GM19372 (cell line): ENCODE measurements around the gene SLC38A4.
"Not testable (repeated sequence)": the region's sequence is repeated elsewhere in the genome, so short reads cannot be mapped to it uniquely, and the experiment has no call there.

ENCODE experiments used
- ATAC-seq: cut with Tn5 transposase; IDR thresholded peaks from one replicate; pipeline ENCODE4 v1.9.1; 2021; ENCODE audit warnings: mild to moderate bottlenecking, low read depth, moderate library complexity; ENCODE audit not compliant: unreplicated experiment

The SLC38A4 gene

DNA sequence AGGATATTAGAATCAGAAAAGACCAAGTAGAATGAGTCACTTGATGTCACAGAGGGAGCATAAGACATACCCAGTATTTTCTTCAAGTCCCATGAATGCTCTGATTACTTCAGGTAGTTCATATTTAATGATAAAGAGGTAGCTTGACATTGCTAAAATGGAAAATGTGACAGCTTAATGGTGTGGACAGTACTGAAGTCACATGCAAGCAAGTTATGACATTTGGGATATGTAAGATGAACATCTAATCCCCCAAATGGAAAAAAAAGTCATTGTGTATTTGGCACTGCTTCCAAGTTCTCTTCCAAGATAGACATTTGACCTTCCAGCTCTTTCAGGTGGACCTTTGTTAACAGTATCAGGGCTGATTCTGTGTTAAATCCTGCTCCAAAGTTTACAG lies 45.9 kb downstream of the SLC38A4 start:
- ATAC-seq, result no peak

DNA sequence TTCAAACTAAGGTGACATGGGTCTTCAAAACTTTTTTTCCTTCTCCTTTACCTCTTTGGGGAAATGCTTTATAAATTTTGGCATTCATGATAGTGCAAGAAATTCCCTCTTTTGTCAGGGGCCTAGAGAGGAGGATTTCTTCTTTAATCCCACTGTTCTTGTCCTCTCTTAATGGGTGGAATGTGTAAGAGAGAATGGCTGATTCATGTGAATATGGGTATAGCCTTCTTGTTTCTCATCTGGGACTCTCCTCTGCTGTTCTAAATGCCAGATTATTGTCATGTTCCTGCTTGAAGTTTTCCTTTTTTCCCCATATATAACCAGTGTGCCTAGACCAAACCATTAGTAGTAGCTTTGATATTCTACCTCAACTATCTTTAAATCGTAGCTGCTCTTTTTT lies 46.7 kb downstream of the SLC38A4 start:
- ATAC-seq, result no peak

DNA sequence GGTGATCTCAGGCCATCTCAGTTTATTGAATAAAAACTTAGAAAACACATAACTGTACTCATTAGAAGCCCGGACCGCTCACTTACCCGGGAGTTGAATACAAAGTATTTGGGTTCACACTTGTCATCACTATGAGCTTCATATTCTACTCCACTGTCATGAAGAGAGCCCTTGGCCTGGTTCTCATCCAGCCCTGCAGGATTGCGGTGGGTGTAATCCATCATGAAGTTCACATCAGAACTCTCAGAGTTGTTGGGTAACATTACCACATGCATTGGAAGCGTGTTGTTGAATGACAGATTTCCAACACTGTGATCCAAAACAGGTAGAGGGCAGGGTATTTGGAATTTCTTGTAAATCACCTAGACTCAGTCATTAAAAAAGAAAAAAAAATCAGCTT lies 47.4 kb downstream of the SLC38A4 start:
- ATAC-seq, result no peak

DNA sequence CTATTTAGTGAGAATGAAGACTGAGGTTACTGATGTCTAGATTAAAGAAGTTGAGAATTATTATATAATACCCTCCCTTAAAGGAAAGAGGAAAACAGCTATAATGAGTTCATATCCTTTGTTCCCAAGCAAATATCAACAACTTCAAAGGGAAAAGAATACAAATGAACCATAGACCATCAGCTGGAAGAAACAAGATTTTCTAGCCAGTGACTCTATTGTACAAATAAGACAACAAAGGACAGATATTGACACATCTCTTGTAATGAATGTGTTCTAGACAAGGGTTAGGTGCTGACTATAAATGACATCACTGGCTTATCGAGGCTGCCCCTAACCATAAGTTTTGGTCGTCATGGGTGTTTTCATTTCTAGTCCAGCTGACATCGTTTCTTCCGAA lies 48.2 kb downstream of the SLC38A4 start:
- no peak for ATAC-seq

DNA sequence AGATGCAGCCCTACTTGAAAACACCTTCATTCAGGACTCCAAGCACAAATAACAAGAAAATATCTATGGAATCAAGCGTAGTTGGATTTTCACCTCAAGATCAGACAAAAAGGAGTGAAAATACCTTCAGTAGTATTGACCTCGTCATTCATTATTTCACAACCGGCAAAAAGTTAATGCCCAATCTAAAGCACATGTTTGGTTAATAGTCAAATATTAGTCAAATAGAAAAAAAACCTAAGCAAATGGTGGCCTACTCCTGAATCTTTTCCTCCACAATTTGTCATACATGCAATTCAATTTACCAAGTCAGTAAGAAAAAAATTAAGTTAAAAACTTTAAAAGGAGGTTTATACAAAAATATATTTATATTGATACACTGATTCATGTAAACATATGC lies 50.0 kb downstream of the SLC38A4 start:
- no peak for ATAC-seq

DNA sequence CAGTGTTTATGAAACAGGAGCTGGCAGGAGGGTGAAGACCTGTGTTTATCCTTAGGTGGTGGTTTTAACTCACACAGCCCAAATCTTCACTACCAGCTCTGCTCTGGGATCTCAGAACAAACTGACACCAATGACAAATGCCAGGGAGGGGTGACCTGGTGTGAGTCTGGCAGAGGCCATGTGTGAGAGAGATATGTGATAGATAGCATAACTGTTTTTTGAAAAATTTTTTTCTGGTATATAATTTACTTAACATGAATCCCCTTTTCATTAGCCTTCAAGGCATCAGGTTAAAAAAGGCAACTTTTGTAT lies 51.5 kb downstream of the SLC38A4 start:
- no peak for ATAC-seq

DNA sequence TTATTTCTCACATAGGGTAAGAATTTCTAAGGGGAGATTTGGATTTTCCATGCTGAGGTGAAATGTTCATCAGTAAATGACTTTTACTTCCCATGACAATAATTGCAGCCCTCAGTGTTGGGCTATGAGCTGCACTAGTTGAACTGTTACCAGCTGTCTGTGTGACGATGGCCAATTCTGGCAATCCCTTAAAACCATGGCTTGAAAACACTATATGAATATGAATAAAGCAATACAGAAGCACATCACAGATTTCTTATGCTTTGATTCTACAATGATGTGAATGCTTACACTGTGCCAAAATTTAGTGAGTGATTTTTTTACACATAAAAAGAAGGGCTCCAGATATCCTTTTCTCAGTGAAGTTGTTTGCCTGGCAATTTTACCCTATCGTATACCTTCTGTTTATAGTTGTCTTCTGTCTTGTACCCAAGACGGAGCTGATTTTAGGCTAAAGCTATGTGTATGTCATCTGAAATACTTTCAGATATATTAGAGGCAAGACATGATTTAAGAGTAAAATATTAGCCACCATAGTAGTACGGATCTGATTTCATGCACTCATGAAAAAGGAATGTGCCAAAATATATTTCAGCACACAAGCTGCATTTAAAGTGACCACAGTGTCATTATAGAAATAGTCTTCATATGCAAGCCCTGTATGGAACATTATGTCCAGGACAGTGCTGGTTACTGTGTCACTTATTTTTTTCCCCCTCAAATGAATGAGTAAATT lies 52.0 kb downstream of the SLC38A4 start:
- ATAC-seq, result no peak

DNA sequence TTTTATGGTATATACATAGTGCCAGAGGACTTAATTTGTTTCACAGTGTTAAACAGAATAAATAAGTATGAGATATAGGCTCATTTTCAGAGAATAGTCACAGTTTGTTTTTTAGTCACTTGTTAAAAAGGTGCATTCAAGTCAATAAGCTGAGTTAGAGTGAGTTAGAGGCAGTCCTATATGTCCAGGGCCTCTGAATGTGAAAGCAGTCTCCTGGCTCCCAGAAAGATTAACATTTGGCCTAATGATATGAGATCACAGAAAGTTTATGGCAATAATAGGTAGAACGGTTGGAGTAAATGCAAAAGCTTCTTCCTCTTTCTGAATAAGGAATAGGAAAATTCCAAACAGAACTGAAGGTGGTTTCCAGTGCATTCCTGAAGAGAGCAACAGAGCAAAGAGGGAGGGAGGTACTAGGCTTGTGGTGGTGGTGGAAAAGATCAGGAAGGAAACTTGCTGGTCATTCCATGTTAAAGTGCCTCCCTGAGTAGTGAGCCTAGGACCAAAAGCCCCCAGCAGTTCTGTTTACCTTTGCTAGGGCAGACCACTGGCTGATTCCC lies 54.4 kb downstream of the SLC38A4 start:
- ATAC-seq, result no peak

DNA sequence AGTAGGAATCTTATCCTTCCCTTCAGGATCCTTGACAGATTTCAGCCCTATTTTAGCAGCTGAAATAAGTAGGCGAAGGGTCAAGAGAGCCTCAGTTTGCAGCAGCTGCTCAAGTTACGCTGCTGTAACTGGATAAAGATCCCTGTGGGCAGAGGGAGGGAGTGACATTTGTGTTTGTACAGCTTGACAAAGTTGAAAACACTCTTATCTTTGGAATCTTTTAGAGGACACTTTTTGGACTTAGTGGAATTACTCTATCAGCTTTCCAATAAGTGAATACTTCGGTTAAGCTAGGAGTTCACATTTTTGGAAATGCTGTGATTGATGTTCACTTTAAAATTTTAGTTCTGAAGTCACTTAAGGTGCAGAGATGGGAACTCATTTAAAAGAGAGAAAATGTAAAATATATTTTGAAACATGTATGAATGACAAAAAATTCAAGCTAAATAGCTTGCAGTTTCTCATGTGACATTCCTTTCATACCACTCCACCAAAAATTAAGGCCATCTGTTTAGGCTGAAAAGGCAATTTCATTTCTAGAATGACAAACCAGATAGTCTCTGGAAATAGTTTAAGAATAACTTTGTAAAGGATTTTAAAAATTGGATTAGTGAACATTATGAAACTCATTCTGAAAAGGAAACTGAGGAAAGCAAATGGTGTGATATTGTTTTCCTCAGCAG lies 55.2 kb downstream of the SLC38A4 start:
- no peak for ATAC-seq

DNA sequence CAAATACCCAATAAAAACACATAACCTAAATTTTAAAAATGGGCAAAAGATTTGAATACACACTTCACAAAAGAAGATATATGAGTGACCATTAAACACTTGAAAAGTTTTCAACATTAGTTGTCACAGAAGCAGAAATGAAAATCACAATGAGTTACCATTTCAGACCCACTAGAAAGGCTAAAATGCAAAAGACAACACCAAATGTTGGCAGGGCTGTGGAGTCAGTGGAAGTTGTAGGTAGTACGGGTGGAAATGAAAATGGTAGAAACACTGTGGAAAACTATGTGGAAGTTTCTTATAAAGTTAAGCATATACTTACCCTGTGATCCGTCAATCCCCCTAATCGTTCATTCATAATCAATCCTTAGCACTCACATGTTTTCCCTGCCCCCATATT lies 61.8 kb downstream of the SLC38A4 start:
- ATAC-seq, result no peak

DNA sequence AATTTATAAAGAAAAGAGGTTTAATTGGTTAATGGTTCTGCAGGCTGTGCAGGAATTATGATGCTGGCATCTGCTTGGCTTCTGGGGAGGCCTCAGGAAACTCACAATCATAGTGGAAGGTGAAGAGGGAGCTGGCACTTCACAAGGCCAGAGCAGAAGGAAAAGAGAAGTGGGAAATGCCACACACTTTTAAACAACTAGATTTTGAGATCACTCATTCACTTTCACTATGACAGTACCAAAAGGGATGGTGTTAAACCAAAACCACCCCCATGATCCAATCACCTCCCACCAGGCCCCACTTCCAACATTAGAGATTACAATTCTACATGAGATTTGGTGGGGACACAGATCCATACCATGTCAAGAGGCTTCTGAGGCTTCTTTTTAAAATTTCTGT lies 62.6 kb downstream of the SLC38A4 start:
- ATAC-seq, result no peak

DNA sequence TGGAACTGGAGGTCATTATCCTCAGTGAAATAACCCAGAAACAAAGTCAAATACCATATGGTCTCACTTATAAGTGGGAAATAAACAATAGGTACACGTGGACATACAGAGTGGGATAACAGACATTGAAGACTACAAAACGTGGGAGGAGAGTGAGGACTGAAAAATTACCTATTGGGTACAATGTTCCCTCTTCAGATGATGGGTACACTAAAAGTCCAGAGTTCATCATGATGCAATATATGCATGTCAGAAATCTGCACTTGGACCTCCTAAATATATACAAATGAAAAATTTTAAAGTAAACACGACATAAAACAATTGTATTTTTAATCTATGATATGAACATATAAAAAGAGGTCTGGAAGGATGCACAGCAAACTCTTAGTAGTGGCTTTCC lies 71.2 kb downstream of the SLC38A4 start:
- ATAC-seq, result no peak

DNA sequence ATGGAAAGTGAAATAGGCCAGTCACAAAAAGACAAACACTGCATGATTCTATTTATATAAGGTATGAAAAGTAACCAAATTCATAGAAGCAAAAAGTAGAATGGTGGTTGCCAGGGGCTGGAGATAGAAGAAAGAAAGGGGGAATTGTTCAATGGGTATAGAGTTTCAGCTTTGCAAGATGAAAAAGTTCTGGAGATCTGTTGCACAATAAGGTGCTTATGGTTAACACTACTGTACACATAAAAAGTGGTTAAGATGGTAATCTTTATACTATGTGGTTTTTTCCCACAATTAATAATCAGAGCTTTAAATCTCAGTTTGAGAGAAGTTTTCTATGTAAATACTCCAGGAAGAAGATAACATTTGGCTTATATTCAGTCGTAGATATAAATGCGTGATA lies 73.4 kb downstream of the SLC38A4 start:
- no peak for ATAC-seq

DNA sequence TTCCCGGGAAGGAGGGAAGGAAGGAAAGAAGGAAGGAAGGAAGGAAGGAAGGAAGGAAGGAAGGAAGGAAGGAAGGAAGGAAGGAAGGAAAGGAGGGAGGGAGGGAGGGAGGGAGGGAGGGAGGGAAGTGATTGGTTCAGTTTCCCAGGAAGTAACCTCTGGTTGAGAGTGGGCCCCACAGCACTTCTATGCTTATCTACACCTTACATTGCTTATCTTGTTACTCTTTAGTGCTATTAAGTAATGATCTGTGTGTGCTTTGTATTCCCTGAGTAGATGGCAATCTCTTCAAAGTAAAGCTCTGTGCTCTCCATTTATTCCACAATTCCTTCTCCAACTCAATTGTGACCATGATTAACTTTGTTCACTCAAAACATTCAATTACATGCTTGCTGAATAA lies 74.6 kb downstream of the SLC38A4 start:
- ATAC-seq, result no peak

DNA sequence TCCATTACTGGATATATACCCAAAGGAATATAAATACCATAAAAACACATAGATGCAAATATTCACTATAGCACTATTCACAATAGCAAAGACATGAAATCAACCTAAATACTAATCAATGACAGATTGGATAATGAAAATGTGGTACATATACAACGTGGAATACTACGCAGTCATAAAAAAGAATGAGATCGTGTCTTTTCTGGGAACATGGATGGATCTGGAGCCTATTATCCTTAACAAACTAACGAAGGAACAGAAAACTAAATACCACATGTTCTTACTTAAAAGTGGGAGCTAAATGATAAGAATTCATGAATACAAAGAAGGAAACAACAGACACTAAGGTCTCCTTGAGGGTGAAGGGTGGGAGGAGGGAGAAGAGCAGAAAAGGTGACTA lies 76.5 kb downstream of the SLC38A4 start:
- ATAC-seq, result no peak

DNA sequence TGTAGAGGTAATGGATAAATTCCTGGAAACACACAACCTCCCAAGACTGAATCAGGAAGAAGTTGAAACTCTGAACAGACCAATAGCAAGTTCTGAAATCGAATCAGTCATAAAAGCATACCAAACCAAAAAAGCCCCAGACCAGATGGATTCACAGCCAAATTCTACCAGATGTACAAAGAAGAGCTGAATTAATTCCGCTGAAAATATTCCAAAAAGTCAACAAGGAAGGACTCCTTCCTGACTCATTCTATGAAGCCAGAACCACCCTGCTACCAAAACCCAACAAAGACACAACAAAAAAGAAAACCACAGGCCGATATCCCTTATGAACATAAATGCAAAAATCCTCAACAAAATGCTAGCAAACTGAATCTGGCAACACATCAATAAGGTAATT lies 81.5 kb downstream of the SLC38A4 start:
- ATAC-seq, result no peak

DNA sequence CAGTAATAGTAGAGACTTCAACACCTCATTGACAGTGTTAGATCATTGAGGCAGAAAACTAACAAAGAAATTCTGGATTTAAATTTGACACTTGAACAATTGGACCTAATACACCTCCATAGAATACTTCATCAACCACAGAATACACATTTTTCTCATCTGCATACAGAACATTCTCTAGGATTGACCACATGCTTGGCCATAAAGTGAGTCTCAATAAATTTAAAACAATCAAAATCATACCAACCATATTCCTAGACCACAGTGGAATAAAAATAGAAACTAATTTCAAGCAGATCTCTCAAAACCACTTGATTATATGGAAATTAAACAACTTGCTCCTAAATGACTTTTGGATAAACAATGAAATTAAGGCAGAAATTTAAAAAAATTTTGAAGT lies 82.3 kb downstream of the SLC38A4 start:
- no peak for ATAC-seq

DNA sequence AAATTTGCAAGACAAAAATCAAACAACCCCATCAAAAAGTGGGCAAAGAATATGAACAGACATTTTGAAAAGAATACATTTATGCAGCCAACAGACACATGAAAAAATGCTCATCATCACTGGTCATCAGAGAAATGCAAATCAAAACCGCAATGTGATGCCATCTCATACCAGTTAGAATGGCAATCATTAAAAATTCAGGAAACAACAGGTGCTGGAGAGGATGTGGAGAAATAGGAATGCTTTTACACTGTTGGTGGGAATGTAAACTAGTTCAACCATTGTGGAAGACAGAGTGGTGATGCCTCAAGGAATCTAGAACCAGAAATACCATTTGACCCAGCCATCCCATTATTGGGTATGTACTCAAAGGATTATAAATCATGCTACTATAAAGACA lies 83.5 kb downstream of the SLC38A4 start:
- ATAC-seq, result not testable (repeated sequence)

DNA sequence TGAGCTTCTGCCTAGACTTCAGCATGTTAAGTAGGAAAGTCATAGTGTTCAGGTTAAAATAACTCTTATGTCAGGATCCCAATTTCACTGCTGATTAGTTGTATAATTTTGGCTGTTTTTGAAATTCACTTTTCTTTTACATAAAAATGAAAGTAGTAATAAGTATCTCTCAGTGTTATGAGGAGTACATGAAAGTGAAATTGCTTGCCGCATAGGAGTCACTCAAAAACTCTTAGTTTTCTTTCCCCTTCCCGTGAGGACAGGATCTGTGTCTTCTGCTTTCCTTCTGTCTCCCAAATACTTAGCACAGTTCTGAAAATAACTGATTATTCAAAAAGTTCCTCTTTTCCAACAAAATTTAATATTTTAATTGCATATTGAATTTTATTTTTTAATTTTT lies 100.5 kb downstream of the SLC38A4 start:
- no peak for ATAC-seq

DNA sequence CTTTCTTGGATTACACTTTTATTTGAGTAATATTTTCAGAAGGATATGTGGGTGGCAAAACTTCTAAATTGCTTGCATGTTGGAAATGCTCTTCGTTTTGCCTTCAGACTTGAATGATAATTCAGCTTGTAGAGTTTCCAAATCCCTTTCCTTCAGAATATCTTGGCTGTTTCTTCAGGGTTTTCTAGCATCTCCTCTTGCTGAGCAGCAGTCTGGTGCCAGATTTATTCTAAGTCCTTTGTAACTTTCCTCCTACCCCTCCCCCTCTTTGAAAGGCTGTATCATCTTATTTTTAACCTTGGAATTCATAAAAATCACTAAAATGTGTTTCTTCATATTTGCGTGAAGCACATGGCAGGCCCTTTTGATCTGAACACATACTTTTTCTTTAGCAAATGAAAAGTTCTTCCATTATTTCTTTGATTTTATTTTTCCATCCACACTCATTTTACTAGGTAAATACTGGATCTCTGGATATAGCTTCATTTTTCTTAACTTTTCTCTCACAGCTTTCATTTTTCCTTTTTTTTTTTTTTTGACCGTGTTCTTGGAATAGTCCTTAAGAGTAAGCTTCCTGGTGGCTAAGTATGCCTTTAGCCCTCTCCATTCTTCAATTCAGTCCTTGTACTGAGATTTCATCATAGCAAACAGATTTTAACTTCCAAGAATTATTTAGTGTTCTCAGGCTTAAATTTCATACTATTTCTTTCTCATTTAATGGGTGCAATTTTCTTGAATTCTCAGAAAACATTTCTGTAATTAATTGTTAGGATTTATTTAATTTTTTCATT lies 102.0 kb downstream of the SLC38A4 start:
- no peak for ATAC-seq

DNA sequence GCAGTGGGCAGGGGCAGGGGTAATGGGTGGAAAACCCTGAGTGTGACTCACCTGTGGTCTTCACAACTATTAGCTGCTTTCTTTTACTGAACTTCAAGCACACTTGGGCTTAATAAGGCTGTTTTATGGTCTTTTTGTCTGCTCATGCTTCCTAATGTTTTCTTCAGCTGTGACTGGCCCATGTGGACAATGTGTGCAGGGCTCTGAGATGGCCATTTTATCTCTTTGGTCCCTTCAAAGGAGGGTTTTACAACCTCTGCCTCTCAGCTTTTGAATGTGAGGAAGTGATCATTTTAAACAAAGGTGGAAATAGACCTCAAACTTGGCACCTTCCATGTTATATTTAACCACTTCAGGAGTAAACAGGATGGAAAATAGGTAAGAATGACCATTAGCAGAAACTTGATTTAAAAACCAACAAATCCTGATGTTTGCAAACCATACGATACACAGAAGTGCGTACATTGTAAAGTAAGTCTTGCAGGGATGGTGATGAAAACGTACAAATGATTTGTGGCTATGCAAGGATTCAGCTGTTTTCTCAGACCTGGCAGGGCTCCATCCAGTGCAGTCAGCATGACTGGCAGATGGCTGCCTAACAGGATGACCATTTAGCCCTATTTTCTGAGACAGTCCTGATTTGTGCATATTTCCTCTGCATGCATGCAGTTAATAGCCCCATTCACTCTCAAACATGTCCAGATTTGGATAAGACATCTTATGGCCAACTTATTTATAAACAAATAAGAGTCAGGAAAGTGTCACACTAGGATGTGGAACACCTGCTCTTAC lies 103.2 kb downstream of the SLC38A4 start:
- ATAC-seq, result no peak
